HG02840 (cell line): ENCODE data around the gene SMARCAD1.
A peak's percentile ranks its signal among the peaks of the same experiment; 100 is the strongest.

Source experiments
- ATAC-seq: cut with Tn5 transposase; IDR thresholded peaks from one replicate; pipeline ENCODE4 v1.9.1; 2021; ENCODE audit warnings: mild to moderate bottlenecking, moderate library complexity, moderate number of reproducible peaks; ENCODE audit not compliant: unreplicated experiment, low FRiP score

SMARCAD1 gene

GRCh38 chr4:94338681-94339351 lies 131.2 kb downstream of the SMARCAD1 start:
- ATAC-seq = peak; percentile 88

- ATAC-seq = no peak
These were observed 132.1 kb downstream of the SMARCAD1 start for GRCh38 chr4:94339779-94340178.
